Occipital lobe (tissue), 2 donors: Measurements from ENCODE around the gene PPY. TPM values are rescaled to one million over a fixed set of nuclear protein-coding genes. Genes with fewer than 3 reads are reported as not detected.
"Not testable (repeated sequence)": the region's sequence is repeated elsewhere in the genome, so short reads cannot be mapped to it uniquely, and the experiment has no call there.

ENCODE experiments used
- DNase-seq: peaks from one replicate; lab custom pipeline; 2025; lab: John Stamatoyannopoulos, UW
- total RNA-seq: library from RNA; depleted of rRNA; stranded (reverse); fragments of >200 nt; gene quantifications from one replicate; pipeline ENCODE4 v1.2.3, GENCODE V29; 2014

Gene PPY
- total RNA-seq: not detected

GRCh38 chr17:43942051-43942685, at the start of gene PPY:
Gene PPY (minus strand): TSS chr17:43942476. CDS start chr17:43941654, 822 bp downstream.
- no peak for DNase-seq

- DNase-seq: no peak
Observed at GRCh38 chr17:43988301-43988700, 46.0 kb upstream of the PPY start.

- no peak for DNase-seq
Observed at GRCh38 chr17:43987131-43988021, 45.1 kb upstream of the PPY start.

GRCh38 chr17:43986225-43986981, 44.1 kb upstream of the PPY start:
- peak; percentile 13 for DNase-seq

- no peak for DNase-seq
Observed at GRCh38 chr17:43984521-43984920, 42.2 kb upstream of the PPY start.

- no peak for DNase-seq
Observed at GRCh38 chr17:43983515-43984411, 41.5 kb upstream of the PPY start.

- no peak for DNase-seq
Observed at GRCh38 chr17:43983196-43983514, 40.9 kb upstream of the PPY start.

- no peak for DNase-seq
Observed at GRCh38 chr17:43982171-43982570, 39.9 kb upstream of the PPY start.

GRCh38 chr17:43979671-43980070, 37.4 kb upstream of the PPY start:
- DNase-seq: no peak

- DNase-seq: no peak
Observed at GRCh38 chr17:43979011-43979410, 36.7 kb upstream of the PPY start.

- DNase-seq: no peak
Observed at GRCh38 chr17:43978078-43978477, 35.8 kb upstream of the PPY start.

GRCh38 chr17:43976963-43977837, 34.9 kb upstream of the PPY start:
- DNase-seq: no peak

GRCh38 chr17:43975898-43976297, 33.6 kb upstream of the PPY start:
- DNase-seq: no peak

- no peak for DNase-seq
Observed at GRCh38 chr17:43974382-43975266, 32.3 kb upstream of the PPY start.

- not testable (repeated sequence) for DNase-seq
Observed at GRCh38 chr17:43972444-43973212, 30.4 kb upstream of the PPY start.

- not testable (repeated sequence) for DNase-seq
Observed at GRCh38 chr17:43971436-43971835, 29.2 kb upstream of the PPY start.

- DNase-seq: no peak
Observed at GRCh38 chr17:43970366-43970765, 28.1 kb upstream of the PPY start.

GRCh38 chr17:43967251-43967875, 25.1 kb upstream of the PPY start:
- DNase-seq: no peak
